K562 (cell line): Measurements from ENCODE around the gene TTN. TPM values are rescaled to one million over a fixed set of nuclear protein-coding genes. Genes with fewer than 3 reads are reported as not detected.

Experiments
- ATAC-seq: fragments of 200-7000 bp; cut with Tn5 transposase; 3 replicates; pipeline ENCODE4 v1.9.1; 2020; ENCODE audit warnings: moderate library complexity
- BruUV-seq: library from RNA; stranded (reverse); fragments of 400-500 nt; replicated peaks from 2 replicates; lab custom pipeline; 2021; lab: Mats Ljungman, UMichigan
- CTCF ChIA-PET: fragments of 300-600 bp; formaldehyde crosslinking; extraction: SDS; loops from one replicate; lab custom pipeline; 2021; ENCODE audit warnings: low intra/inter-chr PET ratio; lab: Yijun Ruan, JAX
- POLR2A ChIA-PET: fragments of 300-600, 350-650 bp; sonication (Branson Sonifier 250); formaldehyde crosslinking; extraction: SDS; loops from one replicate; lab custom pipeline; 2021; ENCODE audit warnings: antibody characterized with exemption, inconsistent platforms; lab: Yijun Ruan, JAX
- DNase-seq, 4 experiments: peaks; one replicate each; pipeline versions ENCODE4 v3.0.0 to v3.0.0-alpha.2; 2011 to 2018; ENCODE audit warnings: low spot score in 3 of 4, mixed read lengths in 3 of 4; ENCODE audit errors: extremely low read depth in 1 of 4
- FAIRE-seq: peaks from 2 replicates; lab custom pipeline; 2011; peaks lifted over from hg19 to GRCh38; lab: Jason Lieb, UNC
- H2AFZ ChIP-seq: 2 replicates; pipeline ENCODE4 v1.6.0; 2011; ENCODE audit warnings: low read depth, low read length, control low read depth, inconsistent platforms
- H3K27ac ChIP-seq: fragments of 200-600 bp; 3 replicates; pipeline ENCODE4 v1.8.0; 2011; ENCODE audit warnings: low read depth, mild to moderate bottlenecking, control low read depth, inconsistent platforms, low read length, moderate library complexity, mixed read lengths; ENCODE audit errors: extremely low read depth
- H3K27me3 ChIP-seq, 2 experiments: fragments of 300-600 bp in 1 of 2; 2 replicates in 1 of 2; 3 replicates in 1 of 2; pipeline versions ENCODE4 v1.6.0 to v1.8.0; 2011; ENCODE audit warnings: inconsistent platforms in 2 of 2, low read length in 2 of 2, mild to moderate bottlenecking in 1 of 2, mixed read lengths in 1 of 2, moderate library complexity in 1 of 2; ENCODE audit not compliant: control insufficient read depth in 2 of 2, insufficient read depth in 2 of 2
- H3K36me3 ChIP-seq: fragments of 300-600 bp; 3 replicates; pipeline ENCODE4 v1.8.0; 2011; ENCODE audit warnings: mild to moderate bottlenecking, low read length, inconsistent platforms; ENCODE audit not compliant: control insufficient read depth, insufficient read depth
- H3K4me1 ChIP-seq, 2 experiments: fragments of 200-600 bp in 1 of 2; replicated peaks in 1 of 2; 2 replicates in 1 of 2; 3 replicates in 1 of 2; pipeline versions ENCODE4 v1.5.1 to v1.8.0; 2011; ENCODE audit warnings: inconsistent platforms in 2 of 2, low read length in 2 of 2, mild to moderate bottlenecking in 1 of 2, mixed read lengths in 1 of 2, moderate library complexity in 1 of 2; ENCODE audit not compliant: control insufficient read depth in 2 of 2, insufficient read depth in 2 of 2
- H3K4me2 ChIP-seq: 2 replicates; pipeline ENCODE4 v1.6.1; 2011; ENCODE audit warnings: low read length, control low read depth, inconsistent platforms, mixed read lengths; ENCODE audit not compliant: insufficient read depth
- H3K4me3 ChIP-seq: fragments of 200-600 bp; sonication (generic), shearing (Covaris generic); 2 replicates; pipeline ENCODE4 v1.5.1; 2016; ENCODE audit warnings: control low read depth, inconsistent platforms
- H3K79me2 ChIP-seq: fragments of 200-600 bp; 3 replicates; pipeline ENCODE4 v1.8.0; 2011; ENCODE audit warnings: low read length, inconsistent platforms; ENCODE audit not compliant: control insufficient read depth, insufficient read depth
- H3K9ac ChIP-seq, 2 experiments: 2 replicates each; pipeline versions ENCODE4 v1.6.0 to v1.6.1; 2011; ENCODE audit warnings: low read depth in 2 of 2, low read length in 2 of 2, control low read depth in 1 of 2, inconsistent platforms in 1 of 2, mild to moderate bottlenecking in 1 of 2, mixed read lengths in 1 of 2; ENCODE audit not compliant: insufficient read depth in 1 of 2
- H3K9me1 ChIP-seq: one replicate; pipeline ENCODE4 v1.6.0; 2011; ENCODE audit warnings: inconsistent platforms, mild to moderate bottlenecking, low read length, moderate library complexity; ENCODE audit not compliant: control insufficient read depth, insufficient read depth
- H3K9me3 ChIP-seq: replicated peaks from 2 replicates; pipeline ENCODE4 v1.5.1; 2011; ENCODE audit warnings: low read depth, low read length, inconsistent platforms; ENCODE audit not compliant: control insufficient read depth, insufficient read depth
- H4K20me1 ChIP-seq: replicated peaks from 2 replicates; pipeline ENCODE4 v1.6.1; 2011; ENCODE audit warnings: low read length, inconsistent platforms, mixed read lengths; ENCODE audit not compliant: control insufficient read depth, insufficient read depth
- CLOCK ChIP-seq: fragments of 250-450 bp; sonication (Bioruptor Pico); IDR thresholded peaks from 2 replicates; pipeline ENCODE4 v1.4.0; 2020; ENCODE audit warnings: mild to moderate bottlenecking, moderate library complexity, borderline replicate concordance
- E2F3 ChIP-seq: fragments of 250-450 bp; sonication (Bioruptor Pico); IDR thresholded peaks from 2 replicates; pipeline ENCODE4 v1.4.0; 2020; ENCODE audit warnings: mild to moderate bottlenecking
- ETS1 ChIP-seq: conservative IDR thresholded peaks from 2 replicates; pipeline ENCODE4 v1.6.1; 2011; ENCODE audit warnings: low read depth, mild to moderate bottlenecking, low read length; ENCODE audit not compliant: control insufficient read depth
- HEY1 ChIP-seq: fragments of 250-450 bp; sonication (Bioruptor Pico); IDR thresholded peaks from 2 replicates; pipeline ENCODE4 v1.5.0; 2020; ENCODE audit warnings: mild to moderate bottlenecking, moderate library complexity, borderline replicate concordance
- KHSRP ChIP-seq: fragments of 450-650 bp; IDR thresholded peaks from 2 replicates; pipeline ENCODE4 v1.6.1; 2017
- MCM3 ChIP-seq: fragments of 450-650 bp; IDR thresholded peaks from 2 replicates; pipeline ENCODE4 v1.6.1; 2016
- PTTG1 ChIP-seq: fragments of 450-650 bp; IDR thresholded peaks from 2 replicates; pipeline ENCODE4 v1.6.1; 2016; ENCODE audit warnings: low read depth, mild to moderate bottlenecking, missing genetic modification characterization, missing compliant biosample characterization
- SAFB ChIP-seq: fragments of 200-400 bp; formaldehyde crosslinking; IDR thresholded peaks from 2 replicates; pipeline ENCODE4 v1.6.1; 2017; ENCODE audit warnings: low read depth, low read length, borderline replicate concordance
- SMAD3 ChIP-seq: fragments of 450-650 bp; formaldehyde crosslinking; conservative IDR thresholded peaks from 2 replicates; pipeline ENCODE4 v1.4.0; 2020; ENCODE audit warnings: mild to moderate bottlenecking
- ZNF584 ChIP-seq: fragments of 200-800 bp; sonication (Bioruptor generic); IDR thresholded peaks from 2 replicates; pipeline ENCODE4 v1.6.1; 2016; ENCODE audit warnings: low read depth, mild to moderate bottlenecking, missing genetic modification characterization, missing compliant biosample characterization
- ZNF766 ChIP-seq: fragments of 200-800 bp; sonication (Bioruptor generic); conservative IDR thresholded peaks from 2 replicates; pipeline ENCODE4 v1.6.1; 2016; ENCODE audit warnings: missing genetic modification characterization, missing compliant biosample characterization
- WGBS: fragments of 100-300 bp; shearing (Covaris generic); methylation state at CpG from one replicate; pipeline ENCODE4 v1.1.6; 2016; ENCODE audit warnings: low coverage, mixed read lengths; ENCODE audit not compliant: insufficient coverage; ENCODE audit errors: missing lambda C conversion rate; 5-methylcytosine and 5-hydroxymethylcytosine counted together
- in situ Hi-C: fragments of 300-500 bp; cut with MboI; formaldehyde crosslinking; loops from 4 replicates; pipeline ENCODE4 v1.15.0; 2018; ENCODE audit warnings: inconsistent platforms, mixed read lengths
- intact Hi-C: fragments of 100-400 bp; cut with micrococcal nuclease; formaldehyde crosslinking; loops from 2 replicates; pipeline ENCODE4 v1.14.2; 2022
- polyA plus RNA-seq, 8 experiments: library from polyadenylated mRNA; depleted of rRNA in 4 of 8; stranded (reverse) in 5 of 8; unstranded in 3 of 8; fragments of >200 nt; fragmentation: Nextera tagmentation in 2 of 8; fragmentation: Illumina TruSeq in 1 of 8; extraction: Ambion mirVana in 2 of 8; extraction: Trizol in 1 of 8; gene quantifications; 2 replicates each; pipeline versions ENCODE4 v1.2.1 to v1.2.3, GENCODE V29; 2011 to 2014; ENCODE audit warnings: inconsistent platforms in 1 of 8, missing spikeins in 1 of 8
- total RNA-seq, 7 experiments: library from RNA; depleted of rRNA in 6 of 7; stranded (reverse); fragments of >200 nt in 6 of 7; fragmentation: Illumina TruSeq in 2 of 7; extraction: Trizol in 2 of 7; gene quantifications; 2 replicates each; pipeline versions ENCODE4 v1.2.1 to v1.2.3, GENCODE V29; 2011 to 2021; ENCODE audit warnings: low replicate concordance in 1 of 7

TTN gene
- total and polyA plus RNA-seq, 9 of the 15 experiments (the other 6 are each of a cell fraction or from before 2014, with no cell fraction given), result under 0.01 to 0.20 (median 0.04) TPM; not detected in 1

GRCh38 chr2:178783889-178784288, 23.3 kb downstream of the TTN start (continued):
- no peak for TF ChIP-seq ETS1
- no peak for TF ChIP-seq SAFB
- TF ChIP-seq KHSRP, result no peak
- no peak for TF ChIP-seq MCM3
- TF ChIP-seq CLOCK (CRISPR knock-in tag), result no peak
- TF ChIP-seq, all 486 proteins: peak for 0

- FAIRE-seq, result no peak
- H3K4me2 ChIP-seq, result no peak overlapping the region
- H3K9ac ChIP-seq, result no peak overlapping the region
- no peaks in the 10 kb centered on the region for H3K9me1 ChIP-seq
- no peaks in the 10 kb centered on the region for H3K9me3 ChIP-seq
- no TSS peak for BruUV-seq
- in situ Hi-C loops (no loop called here), intact Hi-C loops (no loop called here)
- DNase-seq, result no peak
- H4K20me1 ChIP-seq, result no peaks in the 10 kb centered on the region
- WGBS, result under 1% methylated on average over 7 of the region's 7 CpGs
- POLR2A ChIA-PET, result interaction anchor here (1.1 kb wide), 1 partner anchor 19 kb away, joined by 4 read pairs; no protein-coding TSS in a partner anchor
- H3K27ac ChIP-seq, result no peak overlapping the region
- no peak for ATAC-seq
- no peaks in the 10 kb centered on the region for H3K36me3 ChIP-seq
- no peaks in the 10 kb centered on the region; a peak in 1 of 5 replicates for H3K27me3 ChIP-seq
- no peak overlapping the region for H3K4me3 ChIP-seq
- no peak overlapping the region for H2AFZ ChIP-seq
- CTCF ChIA-PET, result no interaction called here
- H3K4me1 ChIP-seq, result no peaks in the 10 kb centered on the region
- H3K79me2 ChIP-seq, result no peaks in the 10 kb centered on the region
- no peak for TF ChIP-seq E2F3 (CRISPR knock-in tag)
- TF ChIP-seq HEY1, result no peak
- TF ChIP-seq ZNF766 (CRISPR knock-in tag), result no peak
- TF ChIP-seq ZNF584 (CRISPR knock-in tag), result no peak
- TF ChIP-seq SMAD3 (CRISPR knock-in tag), result no peak
- no peak for TF ChIP-seq PTTG1 (tag)
These were observed 25.0 kb downstream of the TTN start for GRCh38 chr2:178782236-178782635.
